Mammary epithelial cell (primary cell): ENCODE data around the gene ANKRD11.

Source experiments
- EZH2 ChIP-seq: IDR thresholded peaks from 2 replicates; pipeline ENCODE4 v1.6.1; 2012; ENCODE audit warnings: low read length, inconsistent platforms, borderline replicate concordance
- TF ChIP-seq, protein P1 (sequence below), 2 donors: IDR thresholded peaks in 1 of 2; conservative IDR thresholded peaks in 1 of 2; 2 replicates each; pipeline ENCODE4 v1.5.1; 2011 to 2012; ENCODE audit warnings: inconsistent platforms in 2 of 2, low read length in 2 of 2, mild to moderate bottlenecking in 2 of 2, control low read depth in 1 of 2, low read depth in 1 of 2; ENCODE audit not compliant: insufficient read depth in 1 of 2; ENCODE audit errors: extremely low read depth in 1 of 2

DNA sequence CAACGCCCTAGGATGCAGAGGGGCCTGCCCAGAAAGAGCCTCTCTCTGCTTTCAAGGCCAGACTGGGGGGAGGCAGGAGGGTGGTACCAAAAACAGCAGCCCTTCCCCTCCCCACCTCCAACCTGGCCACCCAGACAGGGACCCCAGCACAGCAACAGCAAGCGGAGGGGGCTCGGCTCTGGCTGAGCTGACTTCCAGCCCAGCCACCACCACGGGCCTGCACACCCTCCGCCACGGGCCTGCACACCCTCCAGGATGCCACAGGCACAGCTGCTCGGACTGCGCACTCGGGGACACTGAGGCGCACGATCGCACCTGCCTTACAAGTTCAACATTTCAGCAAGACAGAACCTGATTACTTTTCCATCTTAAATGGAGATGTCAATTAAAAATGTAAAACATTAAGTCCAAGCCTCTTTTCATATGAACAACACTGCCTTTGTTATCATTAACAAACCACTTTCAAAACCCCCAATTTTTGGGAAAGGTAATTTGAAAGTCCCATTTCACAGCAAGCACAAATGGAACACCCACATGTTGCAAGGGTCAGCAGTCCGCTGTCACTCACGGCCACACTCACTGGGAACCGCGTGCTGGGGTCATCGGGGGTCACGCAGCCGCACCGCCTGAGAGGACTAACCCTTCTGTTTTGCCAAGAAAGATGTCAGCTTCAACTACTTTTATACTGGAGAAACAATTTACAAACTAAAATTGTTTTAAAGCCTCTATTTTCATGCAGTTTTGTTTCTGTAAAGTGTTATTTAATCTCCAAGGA, 76.4 kb downstream of the ANKRD11 start:
- TF ChIP-seq, protein P1, sequence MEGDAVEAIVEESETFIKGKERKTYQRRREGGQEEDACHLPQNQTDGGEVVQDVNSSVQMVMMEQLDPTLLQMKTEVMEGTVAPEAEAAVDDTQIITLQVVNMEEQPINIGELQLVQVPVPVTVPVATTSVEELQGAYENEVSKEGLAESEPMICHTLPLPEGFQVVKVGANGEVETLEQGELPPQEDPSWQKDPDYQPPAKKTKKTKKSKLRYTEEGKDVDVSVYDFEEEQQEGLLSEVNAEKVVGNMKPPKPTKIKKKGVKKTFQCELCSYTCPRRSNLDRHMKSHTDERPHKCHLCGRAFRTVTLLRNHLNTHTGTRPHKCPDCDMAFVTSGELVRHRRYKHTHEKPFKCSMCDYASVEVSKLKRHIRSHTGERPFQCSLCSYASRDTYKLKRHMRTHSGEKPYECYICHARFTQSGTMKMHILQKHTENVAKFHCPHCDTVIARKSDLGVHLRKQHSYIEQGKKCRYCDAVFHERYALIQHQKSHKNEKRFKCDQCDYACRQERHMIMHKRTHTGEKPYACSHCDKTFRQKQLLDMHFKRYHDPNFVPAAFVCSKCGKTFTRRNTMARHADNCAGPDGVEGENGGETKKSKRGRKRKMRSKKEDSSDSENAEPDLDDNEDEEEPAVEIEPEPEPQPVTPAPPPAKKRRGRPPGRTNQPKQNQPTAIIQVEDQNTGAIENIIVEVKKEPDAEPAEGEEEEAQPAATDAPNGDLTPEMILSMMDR (conservative IDR thresholded peaks at IDR 0.05 in 1 of 2, IDR thresholded peaks at IDR 0.05 in 1 of 2; ENCODE audit: extremely low read depth in 1 of 2, insufficient read depth in 1 of 2, low read depth in 1 of 2, low read length in 2 of 2): no peak
- TF ChIP-seq EZH2: no peak
